Colonic mucosa (tissue), 4 donors: ENCODE measurements around the gene MEIS1. TPM values are rescaled to one million over a fixed set of nuclear protein-coding genes. Genes with fewer than 3 reads are reported as not detected.

Experiments used
- DNase-seq: peaks from one replicate; pipeline ENCODE4 v3.0.0-alpha.2; 2020
- H3K27ac ChIP-seq: fragments of 200-600 bp; one replicate; pipeline ENCODE4 v1.8.0; 2021
- H3K27me3 ChIP-seq: fragments of 200-600 bp; one replicate; pipeline ENCODE4 v1.8.0; 2021
- H3K36me3 ChIP-seq: fragments of 200-600 bp; one replicate; pipeline ENCODE4 v1.8.0; 2021
- H3K4me1 ChIP-seq: fragments of 200-600 bp; one replicate; pipeline ENCODE4 v1.8.0; 2021; ENCODE audit warnings: mild to moderate bottlenecking
- H3K4me3 ChIP-seq: fragments of 200-600 bp; one replicate; pipeline ENCODE4 v1.8.0; 2021
- H3K9ac ChIP-seq, 2 donors: one replicate each; pipeline ENCODE4 v1.7.0; 2013; ENCODE audit warnings: control low read depth in 2 of 2, low read depth in 2 of 2, low read length in 2 of 2
- H3K9me3 ChIP-seq: fragments of 200-600 bp; one replicate; pipeline ENCODE4 v1.8.0; 2021
- CTCF ChIP-seq: fragments of 200-600 bp; IDR thresholded peaks from one replicate; pipeline ENCODE4 v1.8.0; 2022; ENCODE audit warnings: antibody characterized with exemption, mild to moderate bottlenecking
- intact Hi-C: fragments of 100-400 bp; cut with DNase I; formaldehyde crosslinking; loops from one replicate; pipeline ENCODE4 v1.14.1; 2022
- total RNA-seq, 2 donors: library from RNA; stranded (reverse); fragmentation: NEBNext Ultra II Directional in 1 of 2; extraction: Animal tissue kit (Norgen Biotek cat#: 25700) in 1 of 2; gene quantifications; one replicate each; pipeline ENCODE4 v1.2.1, GENCODE V29; 2021
- donor health status: healthy.
- donor health status: DM: no; HTN: no; CAD: no.
- donor health status: DM: no; HTN: no; CAD: no.

Gene MEIS1
- total RNA-seq, 2 donors from 2014 or later: 8.9 to 23.1 TPM

GRCh38 chr2:66578687-66579106 lies 143.8 kb downstream of the MEIS1 start:
- Histone ChIP-seq H3K36me3 (no peaks in the 10 kb centered on the region), H3K9me3 (no peaks in the 10 kb centered on the region), H3K4me1 (peaks cover 17% of the 10 kb centered on the region), H3K4me3 (no peak overlapping the region), H3K27me3 (peaks cover 71% of the 10 kb centered on the region), H3K27ac (peak overlapping the region; percentile 61), H3K9ac (no peak overlapping the region)
- intact Hi-C loops: loop anchor here (5.0 to 10.0 kb wide), 2 partner anchors 146 to 854 kb away; no protein-coding TSS in a partner anchor
- TF ChIP-seq CTCF: no peak
- no peak for DNase-seq

- no peaks in the 10 kb centered on the region for H3K36me3 ChIP-seq
- peaks cover 17% of the 10 kb centered on the region for H3K4me1 ChIP-seq
- no peak overlapping the region for H3K9ac ChIP-seq
- H3K9me3 ChIP-seq: no peaks in the 10 kb centered on the region
- TF ChIP-seq CTCF: no peak
- intact Hi-C loops: loop anchor here (5.0 to 10.0 kb wide), 4 partner anchors 105 to 1265 kb away; no protein-coding TSS in a partner anchor
- H3K27ac ChIP-seq: peak overlapping the region; percentile 15
- H3K4me3 ChIP-seq: no peak overlapping the region
- H3K27me3 ChIP-seq: peaks cover 68% of the 10 kb centered on the region
- no peak for DNase-seq
Observed at GRCh38 chr2:66579186-66580126, 144.5 kb downstream of the MEIS1 start.

DNA sequence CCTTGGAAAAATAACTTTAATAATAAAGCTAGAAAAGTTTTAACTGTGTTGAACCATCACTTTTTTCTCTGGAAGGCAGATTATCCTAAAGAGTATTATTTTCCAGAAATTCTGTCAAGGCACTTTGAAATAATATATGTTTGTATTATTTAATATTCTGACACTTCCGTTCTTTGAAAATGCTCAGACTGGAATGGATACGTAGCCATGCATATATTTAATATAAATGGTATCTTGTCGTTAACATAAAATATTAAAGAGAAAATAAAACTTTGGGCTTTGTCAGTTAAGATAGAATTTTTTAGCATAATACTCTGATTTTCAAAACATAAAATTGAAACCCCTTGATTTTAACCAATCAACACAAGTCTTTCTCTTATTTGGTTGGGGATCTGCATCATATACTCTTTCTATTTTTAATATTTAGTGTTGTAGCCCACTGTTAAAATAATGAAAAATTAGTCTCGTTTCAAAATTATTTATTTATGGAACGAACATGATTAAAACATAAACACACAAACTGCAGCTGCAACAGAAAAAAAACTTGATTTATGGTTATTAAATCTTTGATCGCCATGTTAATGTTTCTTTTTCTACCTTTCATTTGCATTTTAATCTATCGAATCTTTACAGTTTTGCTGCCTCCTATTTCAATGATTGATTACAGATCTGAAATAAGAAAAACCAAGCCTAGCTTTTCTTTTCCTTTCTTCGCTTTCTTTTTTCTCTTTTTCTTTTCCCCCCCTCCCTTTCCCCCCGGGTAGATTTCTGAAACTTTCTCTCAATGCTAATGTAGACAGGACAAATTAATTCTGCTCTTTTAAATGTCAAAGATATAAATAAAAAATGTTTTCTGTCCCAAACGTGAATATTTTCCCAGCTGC lies 145.5 kb downstream of the MEIS1 start:
- H3K27ac ChIP-seq: no peak overlapping the region
- TF ChIP-seq CTCF: no peak
- no peaks in the 10 kb centered on the region for H3K9me3 ChIP-seq
- H3K4me1 ChIP-seq: peaks cover 17% of the 10 kb centered on the region
- DNase-seq: no peak
- H3K9ac ChIP-seq: no peak overlapping the region
- no peaks in the 10 kb centered on the region for H3K36me3 ChIP-seq
- H3K4me3 ChIP-seq: no peak overlapping the region
- intact Hi-C loops: loop anchor here (10.0 kb wide), 2 partner anchors 104 to 1264 kb away; no protein-coding TSS in a partner anchor
- H3K27me3 ChIP-seq: peaks cover 66% of the 10 kb centered on the region

DNA sequence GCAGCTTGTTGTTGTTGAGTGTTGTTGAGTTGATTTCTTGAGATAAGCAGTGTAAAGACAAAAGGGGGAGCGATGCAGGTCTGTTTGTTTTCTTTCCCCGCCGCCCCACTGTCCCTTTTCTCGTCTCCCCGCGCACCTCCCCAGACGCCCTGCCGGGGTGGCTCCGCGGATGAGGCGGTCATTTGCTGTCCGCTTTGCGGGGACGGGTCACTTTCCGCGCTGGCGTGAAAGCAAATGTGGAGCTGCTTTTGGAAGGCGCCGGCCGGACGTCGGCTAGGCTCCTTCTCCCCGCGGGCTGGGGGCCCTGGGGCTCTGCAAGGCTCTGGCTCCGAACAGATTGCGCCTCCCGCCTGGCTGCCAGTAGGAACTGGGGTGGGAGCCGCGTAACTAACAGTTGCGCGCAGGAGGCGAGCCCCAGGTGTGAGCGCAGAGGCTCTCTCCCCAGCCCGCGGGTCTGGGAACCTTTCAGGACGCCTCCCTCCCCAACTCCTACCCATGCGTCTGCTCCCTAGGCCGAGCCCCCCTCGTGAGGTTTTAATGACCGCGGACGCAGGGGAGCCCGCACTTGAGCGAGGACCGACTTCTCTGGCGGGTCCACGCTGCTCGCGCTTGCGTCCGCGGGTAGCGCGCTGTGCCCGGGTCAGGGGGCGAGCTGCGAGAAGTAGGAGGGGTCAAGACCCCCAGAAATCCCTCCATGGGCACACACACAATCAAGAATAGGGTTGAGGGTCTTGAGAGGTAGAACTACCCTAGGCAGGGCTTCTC lies 146.6 kb downstream of the MEIS1 start:
- H3K27me3 ChIP-seq: peaks cover 55% of the 10 kb centered on the region
- H3K36me3 ChIP-seq: no peaks in the 10 kb centered on the region
- TF ChIP-seq CTCF: no peak
- intact Hi-C loops: loop anchor here (10.0 kb wide), 2 partner anchors 103 to 1263 kb away; no protein-coding TSS in a partner anchor
- no peaks in the 10 kb centered on the region for H3K9me3 ChIP-seq
- no peak for DNase-seq
- H3K4me1 ChIP-seq: peaks cover 8% of the 10 kb centered on the region
- H3K4me3 ChIP-seq: peak overlapping the region; percentile 5
- H3K27ac ChIP-seq: peak overlapping the region; percentile 65
- H3K9ac ChIP-seq: peak overlapping the region in 1 of 2 donors; percentile 59
